ENCODE results near the gene TMEM18. TPM values are rescaled to one million over a fixed set of nuclear protein-coding genes. Genes with fewer than 3 reads are reported as not detected.
A peak's percentile ranks its signal among the peaks of the same experiment; 100 is the strongest.

The TMEM18 gene
- total RNA-seq, 1 experiment from 2014 or later: 29.1 TPM

GRCh38 chr2:660029-660428, 17.2 kb downstream of the TMEM18 start:
- Histone ChIP-seq H3K27ac (no peak overlapping the region), H3K36me3 (peaks cover 7% of the 10 kb centered on the region), H3K9me3 (replicated peaks) (no peaks in the 10 kb centered on the region), H3K4me1 (no peaks in the 10 kb centered on the region), H3K4me3 (no peak overlapping the region), H3K27me3 (no peaks in the 10 kb centered on the region)
- no peak for DNase-seq

- no peak for DNase-seq
- no peaks in the 10 kb centered on the region for H3K4me1 ChIP-seq
- H3K27ac ChIP-seq: no peak overlapping the region
Measured at GRCh38 chr2:658426-658825, 18.8 kb downstream of the TMEM18 start.

DNA sequence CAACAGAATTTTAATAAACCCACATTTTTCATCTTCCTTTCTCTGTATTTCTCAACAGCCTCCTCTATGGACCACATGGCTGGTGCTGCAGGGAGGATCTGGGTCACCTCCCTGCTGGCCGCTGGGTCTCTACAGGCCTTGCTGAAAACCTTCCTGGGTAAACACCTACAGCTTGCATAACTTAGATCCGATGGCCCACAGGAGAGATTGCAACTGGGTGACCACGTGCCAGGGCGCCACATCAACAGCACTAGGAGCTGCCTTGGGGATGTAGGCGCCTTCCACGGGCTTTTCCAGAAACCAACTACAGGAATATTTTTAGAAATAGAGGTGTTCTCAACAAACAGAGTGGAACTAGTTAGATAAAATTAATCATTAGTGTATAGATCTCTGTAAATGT, 19.4 kb downstream of the TMEM18 start:
- Histone ChIP-seq H3K4me1 (no peaks in the 10 kb centered on the region), H3K27ac (no peak overlapping the region), H3K9me3 (replicated peaks) (no peaks in the 10 kb centered on the region), H3K4me3 (no peak overlapping the region), H3K36me3 (no peaks in the 10 kb centered on the region), H3K27me3 (no peaks in the 10 kb centered on the region)
- no peak for DNase-seq

More at GRCh38 chr2:658426-658825, 18.8 kb downstream of the TMEM18 start:
- no peaks in the 10 kb centered on the region for H3K27me3 ChIP-seq
- no peak overlapping the region for H3K4me3 ChIP-seq
- H3K9me3 ChIP-seq (replicated peaks): no peaks in the 10 kb centered on the region
- H3K36me3 ChIP-seq: no peaks in the 10 kb centered on the region

- Histone ChIP-seq H3K4me1 (no peaks in the 10 kb centered on the region; the same call in none of the 2 replicates), H3K36me3 (no peaks in the 10 kb centered on the region), H3K27me3 (no peaks in the 10 kb centered on the region), H3K4me3 (no peak overlapping the region), H3K27ac (no peak overlapping the region), H3K9me3 (replicated peaks) (no peaks in the 10 kb centered on the region)
- no peak for DNase-seq
Measured at GRCh38 chr2:656676-657075, 20.5 kb downstream of the TMEM18 start.

DNA sequence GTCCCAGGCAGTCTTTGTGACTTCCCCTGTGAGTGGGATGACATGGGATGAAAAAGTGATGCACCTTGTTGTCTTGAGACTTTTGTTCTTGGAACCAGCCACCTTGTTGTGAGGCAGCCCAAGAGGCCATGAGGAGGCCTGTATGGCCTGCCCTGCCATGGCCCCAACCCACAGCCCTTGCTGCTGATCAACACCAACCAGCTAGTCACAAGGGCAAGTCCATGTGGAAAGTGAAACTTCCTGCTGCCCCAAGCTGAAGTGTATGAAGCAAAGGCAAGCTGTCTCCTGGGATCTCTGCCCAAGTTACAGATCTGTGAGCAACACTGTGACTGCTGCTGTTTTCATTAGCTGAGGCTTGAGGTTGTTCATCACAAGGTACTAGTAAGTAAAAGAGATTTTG, 21.6 kb downstream of the TMEM18 start:
- Histone ChIP-seq H3K36me3 (no peaks in the 10 kb centered on the region), H3K27ac (no peak overlapping the region), H3K4me1 (peaks cover 3% of the 10 kb centered on the region), H3K4me3 (no peak overlapping the region), H3K27me3 (no peaks in the 10 kb centered on the region), H3K9me3 (replicated peaks) (no peaks in the 10 kb centered on the region)
- DNase-seq: no peak

GRCh38 chr2:654896-655295, 22.3 kb downstream of the TMEM18 start:
- Histone ChIP-seq H3K9me3 (replicated peaks) (no peaks in the 10 kb centered on the region), H3K27ac (no peak overlapping the region), H3K4me1 (peaks cover 3% of the 10 kb centered on the region), H3K36me3 (no peaks in the 10 kb centered on the region), H3K4me3 (no peak overlapping the region), H3K27me3 (no peaks in the 10 kb centered on the region)
- DNase-seq: no peak

GRCh38 chr2:653645-654425, 23.4 kb downstream of the TMEM18 start:
- Histone ChIP-seq H3K9me3 (replicated peaks) (no peaks in the 10 kb centered on the region), H3K27ac (no peak overlapping the region), H3K4me3 (no peak overlapping the region), H3K27me3 (no peaks in the 10 kb centered on the region), H3K36me3 (no peaks in the 10 kb centered on the region), H3K4me1 (peaks cover 3% of the 10 kb centered on the region)
- no peak for DNase-seq

DNA sequence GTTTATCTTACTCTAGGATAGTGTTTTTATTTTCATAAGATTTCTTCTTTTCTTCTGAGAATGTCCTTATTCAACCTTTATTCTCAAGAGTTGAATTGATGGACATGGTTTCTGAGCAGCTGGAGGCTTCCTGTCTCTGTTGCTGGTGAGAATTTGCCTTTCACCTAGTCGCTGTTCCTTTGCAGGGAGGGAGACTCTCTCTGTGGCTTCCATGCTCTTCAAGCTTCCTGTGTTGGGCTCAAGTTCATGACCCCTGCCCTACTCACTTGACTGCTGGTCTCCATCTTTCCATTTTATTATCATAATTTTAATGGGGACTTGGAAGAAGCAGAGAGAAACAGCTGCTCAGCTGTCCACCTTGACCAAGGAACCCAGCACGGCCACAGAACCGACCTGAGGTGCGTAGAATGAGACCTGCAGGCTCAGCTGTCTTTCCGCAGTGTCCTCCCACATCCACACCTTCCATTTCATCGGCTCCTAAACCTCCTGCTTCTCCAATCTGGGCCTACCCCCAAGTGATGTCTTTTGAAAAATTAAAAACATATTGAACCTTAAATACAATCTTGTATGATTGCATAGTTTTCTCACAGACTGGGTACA, 24.2 kb downstream of the TMEM18 start:
- Histone ChIP-seq H3K9me3 (replicated peaks) (no peaks in the 10 kb centered on the region), H3K27me3 (no peaks in the 10 kb centered on the region), H3K27ac (no peak overlapping the region), H3K4me3 (no peak overlapping the region), H3K4me1 (peaks cover 3% of the 10 kb centered on the region), H3K36me3 (no peaks in the 10 kb centered on the region)
- no peak for DNase-seq

DNA sequence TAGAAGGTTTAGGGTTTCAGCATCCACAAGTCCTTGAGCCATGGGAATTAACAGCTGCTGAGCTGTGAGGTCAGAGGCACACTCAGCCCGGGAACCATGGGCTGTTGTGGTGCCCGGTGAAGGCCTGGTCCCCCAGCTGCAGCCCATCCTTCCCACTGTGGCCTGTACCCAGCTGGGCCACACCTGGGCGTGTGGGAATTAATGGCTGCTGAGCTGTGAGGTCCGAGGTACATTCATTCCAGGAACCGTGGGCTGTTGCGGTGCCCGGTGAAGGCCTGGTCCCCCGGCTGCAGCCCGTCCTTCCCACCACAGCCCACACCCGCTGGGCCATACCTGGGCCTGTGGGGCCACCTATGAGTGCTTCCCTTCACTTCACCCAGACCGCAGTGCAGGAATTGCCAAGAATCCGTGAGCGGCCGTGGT, 25.2 kb downstream of the TMEM18 start:
- Histone ChIP-seq H3K4me3 (no peak overlapping the region), H3K9me3 (replicated peaks) (no peaks in the 10 kb centered on the region), H3K4me1 (peaks cover 3% of the 10 kb centered on the region), H3K27me3 (no peaks in the 10 kb centered on the region), H3K27ac (no peak overlapping the region), H3K36me3 (no peaks in the 10 kb centered on the region)
- DNase-seq: peak; percentile 55 to 75

GRCh38 chr2:650343-651310, 26.6 kb downstream of the TMEM18 start:
- Histone ChIP-seq H3K27ac (no peak overlapping the region), H3K4me3 (no peak overlapping the region), H3K4me1 (peaks cover 3% of the 10 kb centered on the region), H3K36me3 (no peaks in the 10 kb centered on the region), H3K27me3 (no peaks in the 10 kb centered on the region), H3K9me3 (replicated peaks) (no peaks in the 10 kb centered on the region)
- no peak for DNase-seq

DNA sequence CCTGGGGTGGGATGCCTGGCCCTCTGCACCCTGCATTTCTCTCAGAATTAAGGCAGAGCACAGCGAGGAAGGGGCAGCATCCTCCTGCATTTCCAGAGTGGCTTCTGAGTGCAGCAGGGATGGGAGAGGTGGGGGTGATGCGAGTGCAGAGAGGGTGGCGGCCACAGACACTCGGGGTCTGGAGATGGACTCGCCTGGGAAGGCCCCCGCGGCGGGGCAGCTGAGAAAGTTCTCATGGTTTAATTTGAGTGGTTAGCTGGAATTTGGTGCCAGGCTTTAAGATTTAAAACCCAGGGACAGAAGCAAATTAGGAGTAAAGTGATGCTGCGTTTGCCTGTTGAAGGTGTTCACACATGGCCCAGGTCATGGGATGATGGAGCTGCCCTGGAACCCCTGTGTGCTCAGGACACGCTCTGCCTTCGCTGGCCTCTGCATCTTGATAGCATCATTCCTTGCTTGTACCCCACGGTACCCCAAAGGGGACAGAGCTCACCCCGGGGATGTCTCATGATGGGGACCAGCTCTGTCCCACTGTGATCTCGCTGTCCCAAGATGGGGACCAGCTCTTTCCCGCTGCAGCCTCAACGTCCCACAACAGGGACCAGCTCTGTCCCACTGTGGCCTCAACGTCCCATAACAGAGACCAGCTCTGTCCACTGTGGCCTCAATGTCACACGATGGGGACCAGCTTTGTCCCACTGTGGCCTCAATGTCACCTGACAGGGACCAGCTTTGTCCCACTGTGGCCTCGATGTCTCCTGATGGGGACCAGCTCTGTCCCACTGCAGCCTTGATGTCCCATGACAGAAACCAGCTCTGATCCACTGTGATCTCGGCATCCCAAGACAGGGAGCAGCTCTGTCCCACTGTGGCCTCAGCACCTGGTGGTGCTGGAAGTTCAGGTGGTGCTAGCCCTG, 27.5 kb downstream of the TMEM18 start:
- DNase-seq: no peak
- Histone ChIP-seq H3K27me3 (no peaks in the 10 kb centered on the region), H3K4me3 (no peak overlapping the region), H3K36me3 (no peaks in the 10 kb centered on the region), H3K4me1 (peaks cover 3% of the 10 kb centered on the region), H3K27ac (no peak overlapping the region), H3K9me3 (replicated peaks) (no peaks in the 10 kb centered on the region)

DNA sequence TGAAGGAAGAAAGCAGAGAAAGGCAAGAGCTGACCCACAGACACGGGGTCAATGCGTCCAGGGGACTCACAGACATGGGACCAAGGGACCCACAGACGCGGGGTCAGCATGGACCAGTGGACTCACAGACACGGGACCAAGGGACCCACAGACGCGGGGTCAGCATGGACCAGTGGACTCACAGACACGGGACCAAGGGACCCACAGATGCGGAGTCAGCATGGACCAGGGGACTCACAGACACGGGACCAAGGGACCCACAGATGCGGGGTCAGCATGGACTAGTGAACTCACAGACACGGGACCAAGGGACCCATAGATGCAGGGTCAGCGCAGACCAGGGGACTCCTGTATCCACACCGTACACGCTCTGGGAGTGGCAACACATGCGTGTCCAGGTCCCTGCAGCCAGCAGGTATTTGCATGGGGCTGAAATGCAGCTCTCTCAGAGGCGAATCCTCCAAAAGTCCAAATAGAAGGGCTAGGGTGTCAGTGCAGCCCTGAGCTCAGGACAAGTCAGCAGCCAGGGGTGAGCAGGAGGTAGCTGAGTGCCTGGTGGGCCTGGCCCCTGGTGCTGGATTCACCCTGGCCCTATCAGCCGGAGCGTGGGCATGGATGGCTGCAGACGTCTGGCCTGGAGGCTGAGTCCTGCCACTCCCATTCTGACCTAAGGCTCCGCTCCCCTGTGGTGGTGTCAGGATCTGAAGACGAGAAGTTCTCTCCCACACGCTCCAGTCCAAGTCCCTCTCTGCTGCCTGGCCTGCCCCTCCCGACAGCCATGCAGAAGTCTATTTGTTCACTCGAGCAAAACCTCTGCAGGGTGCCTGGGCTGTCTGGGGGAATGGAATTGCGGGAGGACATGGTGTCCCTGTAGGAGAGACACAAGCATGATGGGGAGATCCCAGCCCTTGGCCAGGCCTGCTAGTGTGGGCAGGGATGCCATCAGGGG, 28.5 kb downstream of the TMEM18 start:
- H3K27me3 ChIP-seq: no peaks in the 10 kb centered on the region
- no peak overlapping the region for H3K4me3 ChIP-seq
- no peaks in the 10 kb centered on the region for H3K36me3 ChIP-seq
- peaks cover 3% of the 10 kb centered on the region for H3K4me1 ChIP-seq
- no peak overlapping the region for H3K27ac ChIP-seq
- no peaks in the 10 kb centered on the region for H3K9me3 ChIP-seq (replicated peaks)
- no peak for DNase-seq

DNA sequence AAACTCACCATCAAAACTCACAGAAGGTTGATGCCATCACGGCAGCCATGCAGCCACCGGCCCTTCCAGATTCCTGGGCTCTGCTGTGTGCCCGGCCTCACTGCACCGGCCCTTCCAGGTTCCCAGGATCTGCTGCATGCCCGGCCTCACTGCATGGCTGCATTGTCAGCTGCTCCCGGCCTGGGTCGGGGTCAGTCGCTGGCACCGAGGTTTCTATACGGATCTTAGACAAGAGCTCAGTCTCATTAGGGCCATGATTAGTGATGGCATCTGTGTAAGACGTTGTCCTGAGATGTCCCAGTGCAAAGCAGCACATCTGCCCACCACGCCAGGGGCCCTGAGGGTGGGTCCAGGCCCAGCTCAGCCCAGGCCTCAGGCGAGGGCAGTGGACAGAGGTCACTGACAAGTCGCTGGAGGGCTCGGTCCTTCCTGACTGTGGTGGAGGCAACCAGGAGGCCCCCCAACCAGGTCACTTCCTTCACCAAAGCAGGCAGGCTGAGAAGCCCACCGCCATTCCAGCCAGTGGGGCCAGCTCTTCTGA, 29.4 kb downstream of the TMEM18 start:
- no peak for DNase-seq
- Histone ChIP-seq H3K27me3 (0 out of 2 replicates have a peak, but pooled peaks cover 4% of the 10 kb centered on the region), H3K36me3 (no peaks in the 10 kb centered on the region), H3K27ac (no peak overlapping the region), H3K9me3 (replicated peaks) (no peaks in the 10 kb centered on the region), H3K4me1 (peaks cover 3% of the 10 kb centered on the region), H3K4me3 (no peak overlapping the region)
